GM21423 (cell line): ENCODE data around the gene CFAP20DC.
"Not testable (repeated sequence)": the region's sequence is repeated elsewhere in the genome, so short reads cannot be mapped to it uniquely, and the experiment has no call there.

Experiments used
- ATAC-seq: cut with Tn5 transposase; IDR thresholded peaks from one replicate; pipeline ENCODE4 v1.9.1; 2021; ENCODE audit warnings: mild to moderate bottlenecking, moderate library complexity; ENCODE audit not compliant: unreplicated experiment

CFAP20DC gene

GRCh38 chr3:58751882-58752567 is 297.8 kb downstream of the CFAP20DC start:
- no peak for ATAC-seq

- ATAC-seq, result no peak
These were observed 298.6 kb downstream of the CFAP20DC start for GRCh38 chr3:58751235-58751634.

GRCh38 chr3:58749948-58750347 is 299.9 kb downstream of the CFAP20DC start:
- no peak for ATAC-seq

DNA sequence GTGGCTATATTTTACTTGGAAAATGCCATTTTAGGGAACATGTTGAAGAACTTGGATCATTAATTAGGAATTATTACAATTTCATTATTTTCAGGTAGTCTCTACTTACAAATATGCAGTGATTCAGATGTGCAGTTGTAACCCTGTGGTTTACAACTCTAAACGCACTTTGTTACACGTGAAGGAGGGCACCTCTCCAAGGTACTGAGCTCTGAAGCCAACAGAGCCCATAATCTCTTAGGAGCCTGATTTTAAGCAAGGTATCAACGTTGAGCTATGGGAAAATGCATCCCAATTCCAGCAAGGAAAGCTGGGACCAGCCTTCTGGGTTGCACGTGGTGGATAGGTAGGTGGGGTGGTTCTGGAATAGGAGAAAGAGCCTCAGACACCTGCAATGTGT is 301.8 kb downstream of the CFAP20DC start:
- ATAC-seq, result no peak

- no peak for ATAC-seq
These were observed 303.1 kb downstream of the CFAP20DC start for GRCh38 chr3:58746758-58747157.

DNA sequence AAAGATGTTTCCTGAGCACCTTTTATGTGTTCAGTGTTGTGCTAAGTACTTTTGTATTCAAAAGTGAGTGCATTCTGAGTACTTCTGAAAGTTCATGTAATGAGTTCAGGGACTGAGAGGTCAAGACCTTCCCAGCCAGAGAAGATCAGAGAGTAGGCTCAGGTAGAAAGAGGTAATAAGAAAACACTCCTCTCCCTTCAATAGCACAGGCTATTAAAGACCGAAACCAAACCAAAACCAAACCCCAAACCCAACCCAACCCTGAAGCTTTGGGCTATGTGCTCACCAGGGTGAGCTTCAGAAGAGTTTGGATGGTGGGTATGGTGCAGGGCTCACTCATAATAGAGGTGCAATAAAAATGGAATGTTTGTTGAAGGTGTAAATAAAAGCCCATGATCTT is 306.5 kb downstream of the CFAP20DC start:
- ATAC-seq, result no peak

- no peak for ATAC-seq
These were observed 307.6 kb downstream of the CFAP20DC start for GRCh38 chr3:58742239-58742638.

DNA sequence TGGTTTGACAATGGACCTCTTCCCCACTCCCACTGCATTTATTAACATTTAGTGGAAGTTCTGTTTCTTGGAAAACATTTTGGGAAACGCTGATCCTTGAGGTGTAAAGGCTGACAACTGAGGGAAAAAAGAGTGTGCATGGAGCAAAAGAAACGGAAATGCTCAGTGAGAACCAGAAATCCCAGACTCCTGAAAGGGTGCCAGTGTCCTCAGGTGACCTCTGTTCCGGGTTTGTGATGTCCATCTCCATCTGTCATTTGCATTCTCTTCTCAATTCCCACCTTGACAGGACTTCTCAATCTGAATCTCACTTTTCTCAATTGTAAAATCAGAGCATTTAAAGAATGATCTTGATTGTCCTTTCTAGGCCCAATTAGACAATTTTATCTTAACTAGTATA is 312.2 kb downstream of the CFAP20DC start:
- ATAC-seq, result no peak

- ATAC-seq, result no peak
These were observed 318.2 kb downstream of the CFAP20DC start for GRCh38 chr3:58731673-58732072.

- ATAC-seq, result no peak
These were observed 321.1 kb downstream of the CFAP20DC start for GRCh38 chr3:58728723-58729122.

DNA sequence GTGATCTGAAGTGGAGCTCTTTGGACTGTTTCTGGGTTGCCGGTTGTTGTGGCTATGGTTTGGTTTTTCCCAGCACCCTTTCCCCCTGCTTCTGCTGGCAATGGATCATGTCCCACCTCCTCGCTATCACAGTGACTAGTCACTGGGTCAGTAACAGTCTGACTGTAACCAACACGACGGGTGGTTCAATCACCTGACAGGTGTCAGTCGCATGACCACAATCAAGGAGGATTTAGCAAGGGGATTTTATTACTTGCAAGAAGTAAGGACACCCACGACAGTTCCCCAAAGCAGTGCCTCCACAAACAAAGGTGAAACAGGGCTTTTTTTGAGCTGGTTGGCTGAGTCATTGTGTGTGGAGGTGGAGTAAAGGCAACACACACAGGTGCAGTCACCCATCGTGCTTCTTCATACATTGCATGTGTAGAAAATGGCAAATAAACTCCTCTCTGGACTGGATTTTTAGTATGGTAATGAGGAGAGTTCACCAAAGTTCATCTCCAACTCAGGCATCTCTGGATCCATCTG is 324.4 kb downstream of the CFAP20DC start:
- no peak for ATAC-seq

- no peak for ATAC-seq
These were observed 325.5 kb downstream of the CFAP20DC start for GRCh38 chr3:58724336-58724735.

GRCh38 chr3:58723173-58723572 is 326.7 kb downstream of the CFAP20DC start:
- no peak for ATAC-seq

- ATAC-seq, result no peak
These were observed 327.3 kb downstream of the CFAP20DC start for GRCh38 chr3:58722561-58722960.

DNA sequence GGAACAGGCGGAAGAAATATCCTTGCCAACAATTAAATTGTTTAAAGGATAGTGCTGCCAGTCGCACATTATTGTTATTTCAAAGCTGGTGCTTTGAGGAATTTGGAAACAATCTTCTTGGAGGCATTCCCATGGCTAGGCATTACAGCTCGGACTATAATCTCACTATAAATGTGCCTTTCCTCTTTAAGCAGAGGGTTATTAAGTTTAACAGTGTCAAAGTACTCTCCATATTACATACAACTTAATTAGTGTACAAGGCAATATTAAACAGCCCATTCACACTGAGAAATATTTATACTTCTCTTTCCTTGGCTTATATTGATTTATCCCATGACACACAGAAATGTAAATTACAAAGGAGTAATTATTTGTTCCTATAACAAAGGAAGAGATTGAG is 329.3 kb downstream of the CFAP20DC start:
- no peak for ATAC-seq

DNA sequence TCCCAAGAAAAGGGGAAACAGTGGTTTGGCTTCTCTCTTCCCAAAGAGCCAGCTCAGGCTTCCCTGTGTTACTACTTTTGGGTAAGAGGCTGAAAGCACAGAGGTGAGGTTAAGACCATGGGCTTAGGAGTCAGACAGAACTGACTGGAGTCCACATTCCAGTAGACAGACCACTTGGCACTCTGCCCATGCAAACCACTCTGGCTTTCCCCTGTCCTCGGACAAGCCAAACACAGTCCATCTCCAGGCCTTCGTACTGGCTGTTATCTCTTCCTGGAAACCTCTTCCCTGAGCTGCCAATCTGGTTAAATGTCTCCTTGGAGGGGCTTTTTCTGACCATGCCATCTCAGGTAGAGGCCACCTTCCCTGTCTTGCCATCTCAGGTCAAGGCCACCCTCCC is 330.1 kb downstream of the CFAP20DC start:
- no peak for ATAC-seq

- no peak for ATAC-seq
These were observed 336.0 kb downstream of the CFAP20DC start for GRCh38 chr3:58713715-58714401.

DNA sequence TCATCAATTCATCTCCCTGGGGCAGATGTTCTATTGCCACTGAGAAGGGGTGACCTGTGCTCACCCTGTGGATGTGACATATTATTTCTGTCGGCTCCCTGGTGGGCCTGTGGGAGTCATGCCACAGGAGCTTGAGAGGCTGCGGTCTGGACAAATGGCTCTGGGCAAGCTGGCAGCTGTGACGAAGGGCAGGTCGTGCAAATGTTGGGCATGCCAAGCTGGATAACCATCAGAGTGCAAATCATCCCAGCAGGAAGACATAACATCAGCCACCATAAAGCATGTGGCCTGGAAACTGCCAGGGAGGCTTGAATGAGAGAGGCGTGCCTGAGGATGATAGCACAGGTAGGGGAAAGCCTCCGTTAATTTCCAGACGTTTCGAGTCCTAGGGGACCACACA is 338.0 kb downstream of the CFAP20DC start:
- ATAC-seq, result no peak

GRCh38 chr3:58708983-58709382 is 340.8 kb downstream of the CFAP20DC start:
- not testable (repeated sequence) for ATAC-seq

DNA sequence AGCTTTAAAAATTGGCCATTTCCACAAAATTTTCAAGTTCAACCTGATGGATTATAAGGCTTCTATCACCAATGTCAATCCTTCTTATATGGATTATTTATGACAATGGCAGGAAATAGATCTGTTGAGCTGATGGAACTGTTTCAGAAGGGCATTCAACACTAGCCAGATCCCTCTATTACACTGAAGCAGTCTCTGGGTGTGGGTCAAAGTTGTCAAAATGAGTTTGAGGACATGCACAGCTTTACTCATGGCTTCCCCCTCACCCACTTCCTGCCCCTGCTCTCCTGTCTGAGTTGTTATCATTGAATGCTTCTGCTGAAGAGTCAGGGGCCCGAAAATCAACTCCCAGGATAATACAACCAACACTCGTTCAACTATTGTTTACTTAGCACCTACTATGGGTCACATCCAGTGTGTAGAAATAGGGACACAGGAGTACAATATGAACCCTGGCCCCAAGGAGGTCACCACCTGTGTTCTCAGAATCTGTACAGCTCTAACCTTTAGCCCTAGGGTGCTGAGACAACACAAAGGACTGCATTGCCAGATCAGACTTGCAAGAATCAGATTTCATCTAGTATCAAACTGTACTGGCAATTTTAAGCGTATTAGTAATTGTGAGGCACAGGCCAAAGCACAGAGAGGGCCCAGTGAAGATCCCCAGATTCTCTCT is 341.6 kb downstream of the CFAP20DC start:
- no peak for ATAC-seq

DNA sequence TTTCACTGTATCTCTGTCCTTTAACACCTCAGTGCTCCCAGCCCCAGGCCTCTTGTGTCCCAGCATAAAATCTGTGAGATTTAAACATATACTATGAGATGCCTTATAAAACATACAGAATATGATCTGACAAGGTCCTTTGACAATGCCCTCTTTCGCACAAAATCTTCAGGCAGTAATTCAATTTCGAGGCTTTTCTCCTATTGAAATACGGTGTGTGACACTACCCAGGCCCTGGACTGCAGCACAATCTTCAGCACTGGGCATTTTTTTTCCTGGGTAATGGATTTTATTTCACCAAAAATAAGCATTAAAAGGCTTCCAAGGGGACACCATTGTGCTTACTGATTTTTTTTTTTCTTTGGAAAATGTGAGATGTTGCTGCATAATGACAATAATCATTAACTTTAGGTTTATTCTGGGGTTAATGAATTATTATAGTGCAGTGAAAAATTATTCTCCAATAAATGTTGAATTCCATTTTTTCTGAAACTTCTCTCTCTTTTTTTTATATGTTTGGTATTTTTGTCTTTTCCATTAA is 342.4 kb downstream of the CFAP20DC start:
- ATAC-seq, result no peak
